NCI-H524 treated with DMSO at 0.1 percent for 48 hours (cell line): Measurements from ENCODE around the gene RBM20.
"Not testable (repeated sequence)": the region's sequence is repeated elsewhere in the genome, so short reads cannot be mapped to it uniquely, and the experiment has no call there.

Experiments
- DNase-seq: peaks from one replicate; lab custom pipeline; 2025; lab: John Stamatoyannopoulos, UW

RBM20 gene

DNA sequence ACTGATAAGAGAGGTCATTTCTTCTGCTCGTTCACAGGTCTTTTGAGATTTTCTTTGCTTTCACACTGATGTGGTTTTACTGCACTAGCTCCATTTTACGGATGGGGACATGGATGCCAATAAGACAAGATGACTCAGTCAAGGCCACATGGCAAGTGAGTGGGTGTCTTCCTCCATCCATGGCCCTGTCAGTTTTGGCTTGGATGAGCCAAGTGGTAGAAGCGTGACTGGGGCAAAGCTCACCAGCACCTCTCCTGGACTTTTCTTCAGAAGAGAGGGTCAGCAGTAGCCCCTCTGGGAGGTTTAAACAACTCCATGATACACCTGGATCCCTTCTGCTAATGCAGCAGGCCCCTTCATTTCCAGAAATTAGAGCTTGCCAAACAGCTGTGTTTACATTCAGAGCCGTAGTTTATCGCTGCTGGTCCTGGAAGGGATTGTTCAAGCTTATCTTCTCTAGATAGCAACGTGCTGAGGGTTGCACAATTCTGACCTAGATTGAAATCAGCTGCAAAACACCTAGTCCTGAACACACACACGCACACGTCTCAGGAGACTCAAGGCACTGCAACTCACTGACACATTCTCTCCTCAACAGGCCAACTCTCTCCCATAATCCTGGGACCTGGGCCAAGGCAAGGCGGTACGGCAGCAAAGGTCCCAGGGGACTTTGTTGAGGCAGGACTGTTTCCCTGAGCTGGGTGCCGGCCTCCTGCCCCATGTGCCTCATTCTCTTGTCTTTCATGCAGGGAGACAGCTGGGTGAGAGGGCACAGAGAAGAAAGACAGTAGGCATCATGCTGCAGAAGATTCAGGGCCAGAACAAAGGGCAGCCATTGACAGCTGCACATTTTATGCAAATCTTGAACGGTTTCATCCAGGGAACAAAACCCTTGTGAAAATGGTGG is 213.4 kb downstream of the RBM20 start:
- no peak for DNase-seq

DNA sequence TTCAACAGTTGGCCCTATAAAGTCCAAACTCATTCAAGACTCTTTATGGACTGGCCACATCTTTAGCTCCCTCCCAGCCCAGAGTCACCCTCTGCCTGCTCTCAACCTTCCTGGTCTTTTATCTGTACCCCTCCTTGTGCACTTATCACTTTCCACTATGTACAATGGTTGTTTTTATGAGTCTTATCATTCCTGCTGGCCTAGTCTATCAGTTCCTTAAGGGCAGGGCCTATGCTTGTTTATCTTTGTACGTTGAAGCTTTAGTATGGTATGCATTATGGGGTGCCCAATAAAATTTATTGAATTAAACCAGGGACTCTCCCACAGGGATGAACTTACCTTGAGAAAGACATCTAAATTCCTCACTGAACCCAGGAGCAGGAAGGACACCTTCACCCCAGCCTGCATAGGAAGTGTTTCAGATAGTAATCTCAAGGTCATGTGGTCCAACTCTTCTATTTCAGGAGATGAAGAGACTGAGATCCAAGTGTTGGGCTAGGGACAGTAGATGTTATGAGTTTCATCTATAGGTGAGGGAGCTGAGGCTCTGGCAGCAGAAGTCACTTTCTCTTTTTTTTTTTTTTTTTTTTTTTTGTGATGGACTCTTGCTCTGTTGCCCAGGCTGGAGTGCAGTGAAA is 214.3 kb downstream of the RBM20 start:
- DNase-seq = no peak

- no peak for DNase-seq
Observed at GRCh38 chr10:110859206-110859972, 215.3 kb downstream of the RBM20 start.

GRCh38 chr10:110859973-110860376 is 215.8 kb downstream of the RBM20 start:
- no peak for DNase-seq

- DNase-seq = no peak
Observed at GRCh38 chr10:110860576-110861241, 216.6 kb downstream of the RBM20 start.

GRCh38 chr10:110861476-110861875 is 217.3 kb downstream of the RBM20 start:
- no peak for DNase-seq

DNA sequence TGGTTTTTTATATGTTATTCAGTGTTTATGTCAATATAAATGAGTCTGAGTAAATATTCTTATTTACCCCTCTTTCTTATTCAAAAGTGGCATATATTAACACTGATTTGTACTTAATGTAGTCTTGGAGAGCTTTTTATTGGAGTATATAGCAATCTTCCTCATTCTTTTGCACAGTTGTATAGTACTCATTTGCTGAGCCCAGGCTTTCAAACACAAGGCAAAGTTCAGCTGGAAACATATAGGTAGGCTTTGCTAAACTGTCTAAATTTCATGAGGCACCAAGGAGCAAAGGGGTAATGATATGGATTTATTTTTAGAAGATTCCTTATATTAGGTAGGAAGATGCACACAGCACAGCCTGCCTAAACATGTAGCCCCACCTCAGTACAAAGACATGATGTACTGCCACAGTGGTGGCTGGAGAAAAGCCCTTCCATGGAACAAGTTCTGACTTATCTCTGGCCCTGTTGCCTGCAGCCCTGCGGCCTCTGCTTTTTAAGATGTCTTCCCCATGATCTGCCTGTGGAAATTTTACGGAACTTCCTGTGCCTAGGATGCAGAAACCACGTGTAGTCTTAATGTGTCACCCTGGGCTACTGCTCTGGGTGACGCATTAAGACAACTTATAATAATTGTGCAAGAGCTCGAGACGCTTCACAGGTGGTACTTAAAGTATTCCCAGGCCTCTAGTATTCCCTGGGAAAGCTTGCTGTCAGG is 218.0 kb downstream of the RBM20 start:
- DNase-seq = no peak

DNA sequence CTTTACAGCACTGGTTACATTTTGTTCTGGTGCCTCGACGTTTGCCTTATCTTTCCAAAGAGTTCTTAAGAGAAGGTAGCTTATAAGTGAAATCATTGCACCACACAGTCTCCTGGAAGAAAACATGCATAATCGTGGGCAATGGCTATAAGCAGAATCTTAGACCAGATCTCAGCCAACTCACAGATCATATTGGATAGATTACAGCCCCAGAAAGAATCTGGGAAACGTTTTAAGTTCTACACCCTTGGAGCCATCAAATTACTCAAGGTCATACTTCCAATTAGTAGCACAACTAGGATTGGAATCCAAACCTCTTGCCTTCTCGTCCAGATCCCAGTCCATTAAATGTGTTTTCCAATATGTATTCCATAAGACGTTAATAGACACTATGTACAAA is 218.8 kb downstream of the RBM20 start:
- DNase-seq = no peak

DNA sequence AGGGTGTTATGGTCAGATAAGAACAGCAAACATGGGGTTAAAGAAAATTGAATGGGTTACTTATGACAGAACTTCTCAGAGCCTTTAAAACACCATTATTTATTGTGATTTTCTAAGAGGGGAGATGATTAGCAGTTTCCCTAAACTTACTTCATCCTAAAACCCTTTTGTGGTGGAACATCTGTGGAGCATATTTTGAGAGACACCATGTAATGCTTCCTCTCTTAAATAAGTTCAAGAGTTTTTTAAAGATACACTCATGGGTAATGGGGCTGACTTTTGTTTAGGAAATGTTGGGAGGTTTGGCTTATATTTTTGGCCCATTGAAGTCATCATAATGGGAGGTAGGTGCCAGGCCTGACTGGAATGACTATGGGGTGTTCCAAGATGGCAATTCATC is 219.2 kb downstream of the RBM20 start:
- DNase-seq = no peak

DNA sequence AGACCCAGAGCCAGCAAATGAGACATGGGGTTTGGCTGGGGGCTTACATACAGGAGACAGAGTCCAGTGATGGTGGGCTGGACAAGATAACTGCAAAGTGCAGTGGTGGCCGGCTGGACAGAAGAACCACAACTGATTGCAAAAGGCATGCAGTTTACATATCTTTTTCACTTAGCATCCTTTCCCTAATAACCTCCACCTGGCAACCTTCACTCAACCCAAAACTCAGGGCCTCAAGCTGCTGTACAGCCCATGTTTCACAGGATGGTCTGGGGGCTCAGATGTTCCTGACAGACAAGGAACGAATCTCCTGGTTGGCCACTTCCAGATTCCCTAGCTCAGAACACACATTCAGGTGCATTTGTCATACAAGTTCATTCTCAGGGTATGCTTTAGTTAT is 219.8 kb downstream of the RBM20 start:
- no peak for DNase-seq

GRCh38 chr10:110864662-110865140 is 220.6 kb downstream of the RBM20 start:
- no peak for DNase-seq

DNA sequence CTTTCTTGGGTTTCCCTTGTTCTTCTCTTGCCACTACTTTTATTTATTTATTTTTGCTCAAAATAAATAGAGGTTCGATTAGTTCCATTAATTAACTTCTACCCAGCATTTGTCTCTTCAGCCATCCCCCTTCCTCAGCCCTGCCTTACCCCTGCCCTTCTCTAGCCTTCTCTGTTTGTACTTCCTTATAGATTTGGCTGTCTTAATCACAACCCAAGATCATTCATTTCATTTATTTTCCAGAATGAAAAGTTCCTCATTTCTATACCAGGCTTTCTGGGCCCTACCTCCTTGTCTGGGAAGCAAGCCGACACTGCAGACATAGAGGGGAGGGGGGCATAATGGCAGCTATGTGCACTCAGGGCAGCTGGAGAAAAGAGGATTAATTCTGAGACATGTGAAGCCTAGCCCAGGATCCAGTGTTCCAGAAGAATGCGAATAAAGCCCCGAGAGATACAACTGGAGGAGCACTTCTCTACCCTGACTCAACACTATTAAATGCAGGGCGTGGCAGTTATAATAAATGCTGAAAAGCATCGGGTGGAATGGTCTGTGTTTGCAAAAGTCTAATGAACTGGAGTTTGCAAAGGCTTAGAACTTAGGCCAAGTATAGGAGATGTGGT is 221.2 kb downstream of the RBM20 start:
- DNase-seq = peak; percentile 7

- DNase-seq = no peak
Observed at GRCh38 chr10:110865809-110866482, 221.8 kb downstream of the RBM20 start.

- DNase-seq = not testable (repeated sequence)
Observed at GRCh38 chr10:110867011-110867806, 223.1 kb downstream of the RBM20 start.

DNA sequence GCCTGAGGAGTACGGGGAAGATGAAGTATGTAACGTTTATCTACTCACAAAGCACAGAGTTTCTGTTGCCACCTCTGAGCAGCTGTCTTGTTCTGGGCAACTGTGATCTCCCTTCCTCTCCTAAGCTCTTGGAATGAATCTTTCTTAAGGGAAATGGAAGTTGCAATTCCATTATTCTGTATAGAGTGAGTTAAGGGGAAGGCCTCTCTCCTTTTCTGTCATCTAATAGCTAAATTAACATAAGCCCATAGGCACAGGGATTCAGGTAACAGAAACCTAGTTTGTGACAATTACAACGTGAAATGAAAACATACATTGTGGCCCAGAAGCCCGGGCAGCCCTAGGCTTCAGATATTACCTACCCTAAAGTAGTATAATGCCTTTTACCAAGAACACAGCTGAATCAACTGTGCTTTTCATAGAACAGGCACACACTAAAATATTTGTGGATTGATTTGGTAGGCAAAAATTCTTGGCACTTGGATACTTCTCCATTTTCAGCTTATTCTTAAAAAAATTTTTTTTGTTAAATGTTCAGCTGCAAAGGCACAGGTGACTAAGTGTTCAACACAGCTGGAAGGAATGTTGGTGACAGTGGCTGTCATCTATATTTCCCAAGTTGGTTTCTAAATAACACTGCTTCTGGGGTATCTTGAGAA is 223.8 kb downstream of the RBM20 start:
- DNase-seq = no peak

DNA sequence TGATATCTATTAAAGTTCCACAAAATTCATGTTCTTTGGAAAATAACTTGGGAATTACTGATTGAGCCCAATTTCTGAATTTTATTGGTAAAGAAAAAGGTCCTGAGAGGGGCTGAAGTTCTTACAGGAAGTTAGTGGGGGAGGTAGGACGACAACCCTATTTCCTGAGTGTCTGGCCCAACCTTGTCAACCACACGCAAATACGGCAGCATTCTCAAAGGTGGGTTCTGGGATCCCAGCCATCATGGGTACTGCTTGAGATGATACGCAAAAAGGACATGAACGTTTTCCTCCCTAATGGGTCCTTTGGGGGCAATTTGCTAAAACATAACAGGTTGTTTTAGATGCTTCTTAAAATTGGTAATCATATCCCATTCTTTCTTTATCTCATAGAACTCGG is 224.8 kb downstream of the RBM20 start:
- DNase-seq = no peak

DNA sequence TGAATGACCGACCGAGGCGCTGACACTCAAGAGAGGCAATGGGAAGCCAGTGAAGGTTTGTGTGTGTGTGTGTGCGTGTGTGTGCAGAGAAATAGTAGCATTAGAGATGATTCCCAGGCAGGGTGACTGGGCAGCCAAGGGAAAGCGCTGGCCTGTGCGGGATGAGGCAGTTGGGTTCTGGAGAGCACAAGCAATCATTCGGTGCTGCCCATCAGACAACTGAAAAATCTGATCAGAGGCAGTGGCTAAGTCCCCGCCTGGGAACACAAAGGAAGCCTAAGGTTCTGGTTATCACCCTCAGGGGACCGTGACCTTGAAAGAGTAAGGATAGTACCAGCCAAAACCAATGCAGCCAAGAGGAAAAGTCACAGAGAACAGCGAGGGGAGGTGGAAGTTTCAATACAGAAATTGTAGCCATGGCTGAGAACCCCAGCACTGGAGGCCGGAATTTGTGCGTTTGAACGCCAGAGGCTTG is 226.7 kb downstream of the RBM20 start:
- no peak for DNase-seq

GRCh38 chr10:110871298-110872084 is 227.4 kb downstream of the RBM20 start, which contains the start of gene PDCD4:
Gene PDCD4, plus strand, starts transcription at chr10:110871928. Its CDS starts 4,100 bp downstream, at chr10:110876028.
- peak; percentile 45 for DNase-seq
